A549 (cell line): ENCODE measurements around the gene CLSTN1. TPM values are rescaled to one million over a fixed set of nuclear protein-coding genes. Genes with fewer than 3 reads are reported as not detected.

Source experiments
- ATAC-seq, 2 experiments: fragments of 200-7000 bp in 1 of 2; fragments of >200 bp in 1 of 2; cut with Nextera tagmentation in 1 of 2; cut with Tn5 transposase in 1 of 2; 3 replicates each; pipeline versions ENCODE4 v1.8.0 to v1.9.1; 2018 to 2020; ENCODE audit warnings: mild to moderate bottlenecking in 1 of 2, moderate library complexity in 1 of 2
- CTCF ChIA-PET: fragments of 300-600 bp; sonication (Branson Sonifier 250); formaldehyde crosslinking; extraction: SDS; loops from one replicate; lab custom pipeline; 2021; ENCODE audit warnings: antibody characterized with exemption, inconsistent platforms; lab: Yijun Ruan, JAX
- POLR2A ChIA-PET: fragments of 350-600 bp; formaldehyde crosslinking; extraction: SDS; loops from one replicate; lab custom pipeline; 2021; ENCODE audit warnings: antibody characterized with exemption, inconsistent platforms; lab: Yijun Ruan, JAX
- DNase-seq, 2 experiments: peaks; one replicate each; pipeline versions ENCODE4 v3.0.0 to v3.0.0-alpha.2; 2011 to 2016; ENCODE audit warnings: low read depth in 1 of 2, low spot score in 1 of 2
- FAIRE-seq: peaks from 2 replicates; lab custom pipeline; 2011; peaks lifted over from hg19 to GRCh38; lab: Jason Lieb, UNC
- H3K27ac ChIP-seq, 2 experiments: fragments of >200 bp; sonication (Bioruptor Twin); formaldehyde crosslinking; 3 replicates each; pipeline ENCODE4 v1.5.1; 2016 to 2017
- H3K4me1 ChIP-seq: fragments of >200 bp; sonication (Bioruptor Twin); formaldehyde crosslinking; 3 replicates; pipeline ENCODE4 v1.6.1; 2016
- H3K4me2 ChIP-seq: fragments of >200 bp; sonication (Bioruptor Twin); formaldehyde crosslinking; 3 replicates; pipeline ENCODE4 v1.6.1; 2016
- H3K4me3 ChIP-seq: fragments of >200 bp; sonication (Bioruptor Twin); formaldehyde crosslinking; 3 replicates; pipeline ENCODE4 v1.5.1; 2016
- H3K9me3 ChIP-seq: fragments of >200 bp; sonication (Bioruptor Twin); formaldehyde crosslinking; 3 replicates; pipeline ENCODE4 v1.6.1; 2016
- CHD4 ChIP-seq: fragments of 200-600 bp; sonication (generic); IDR thresholded peaks from 2 replicates; pipeline ENCODE4 v1.6.1; 2016; ENCODE audit warnings: antibody characterized with exemption, mild to moderate bottlenecking, borderline replicate concordance
- FOSB ChIP-seq: fragments of 250-450 bp; sonication (Bioruptor Pico); IDR thresholded peaks from 2 replicates; pipeline ENCODE4 v1.5.0; 2020; ENCODE audit warnings: mild to moderate bottlenecking, moderate library complexity
- FOSL2 ChIP-seq, 2 experiments: fragments of 450-650 bp in 1 of 2; fragments of >200 bp in 1 of 2; sonication (Bioruptor Twin) in 1 of 2; formaldehyde crosslinking; IDR thresholded peaks; 2 replicates each; pipeline versions ENCODE4 v1.5.0 to v1.6.1; 2016 to 2020; ENCODE audit warnings: mild to moderate bottlenecking in 1 of 2, moderate library complexity in 1 of 2
- GATA3 ChIP-seq: IDR thresholded peaks from 2 replicates; pipeline ENCODE4 v1.6.1; 2012; ENCODE audit warnings: borderline replicate concordance
- HOXA7 ChIP-seq: fragments of 250-450 bp; sonication (Bioruptor Pico); IDR thresholded peaks from 2 replicates; pipeline ENCODE4 v1.5.0; 2020; ENCODE audit warnings: mild to moderate bottlenecking, moderate library complexity
- KDM1A ChIP-seq: fragments of 200-600 bp; sonication (generic); IDR thresholded peaks from 2 replicates; pipeline ENCODE4 v1.6.1; 2016; ENCODE audit warnings: low read depth, mild to moderate bottlenecking
- NR3C1 ChIP-seq: fragments of >200 bp; sonication (Bioruptor Twin); formaldehyde crosslinking; IDR thresholded peaks from 3 replicates; pipeline ENCODE4 v1.6.1; 2017
- PHF8 ChIP-seq: fragments of 200-600 bp; sonication (generic); IDR thresholded peaks from 2 replicates; pipeline ENCODE4 v1.6.1; 2016; ENCODE audit warnings: low read depth, mild to moderate bottlenecking, antibody characterized with exemption, moderate library complexity, borderline replicate concordance
- POLR2AphosphoS2 ChIP-seq: conservative IDR thresholded peaks from 2 replicates; pipeline ENCODE4 v1.6.1; 2012; ENCODE audit warnings: low read length, improper control_type of control experiment, inconsistent platforms
- RARB ChIP-seq: fragments of 250-450 bp; sonication (Bioruptor Pico); IDR thresholded peaks from 2 replicates; pipeline ENCODE4 v1.8.0; 2021; ENCODE audit warnings: mild to moderate bottlenecking, moderate library complexity
- RFX5 ChIP-seq: fragments of 450-650 bp; IDR thresholded peaks from 2 replicates; pipeline ENCODE4 v1.7.1; 2014; ENCODE audit warnings: antibody characterized with exemption, mild to moderate bottlenecking, moderate library complexity
- SMC3 ChIP-seq: fragments of >200 bp; sonication (Bioruptor Twin); formaldehyde crosslinking; IDR thresholded peaks from 3 replicates; pipeline ENCODE4 v1.6.1; 2018; ENCODE audit warnings: inconsistent platforms
- SREBF2 ChIP-seq: fragments of 450-650 bp; IDR thresholded peaks from 2 replicates; pipeline ENCODE4 v1.6.1; 2014; ENCODE audit warnings: mild to moderate bottlenecking, moderate library complexity
- TFCP2L1 ChIP-seq: fragments of 250-450 bp; sonication (Bioruptor Pico); IDR thresholded peaks from 2 replicates; pipeline ENCODE4 v1.5.0; 2021; ENCODE audit warnings: mild to moderate bottlenecking
- TP53 ChIP-seq: fragments of 250-450 bp; sonication (Bioruptor Pico); IDR thresholded peaks from 2 replicates; pipeline ENCODE4 v1.5.0; 2021; ENCODE audit warnings: mild to moderate bottlenecking, moderate library complexity
- WGBS: methylation state at CpG from one replicate; pipeline ENCODE4 v1.1.6; 2017; ENCODE audit errors: missing lambda C conversion rate; 5-methylcytosine and 5-hydroxymethylcytosine counted together
- polyA plus RNA-seq, 4 experiments: library from polyadenylated mRNA; depleted of rRNA in 3 of 4; stranded (reverse); fragments of >200 nt; fragmentation: RNase III in 1 of 4; extraction: RNeasy Plus Mini Kit Qiagen cat#74134 plus additional on column Dnase treatment in 1 of 4; gene quantifications; 2 replicates in 3 of 4; 3 replicates in 1 of 4; pipeline ENCODE4 v1.2.3, GENCODE V29; 2011 to 2017
- TF ChIP-seq, protein P1 (sequence below): fragments of 250-450 bp; sonication (Bioruptor Pico); IDR thresholded peaks from 2 replicates; pipeline ENCODE4 v1.5.0; 2020; ENCODE audit warnings: low read depth, mild to moderate bottlenecking, moderate library complexity
- TF ChIP-seq, protein P2 (sequence below): fragments of 250-450 bp; sonication (Bioruptor Pico); IDR thresholded peaks from 2 replicates; pipeline ENCODE4 v1.5.0; 2021; ENCODE audit warnings: mild to moderate bottlenecking, moderate library complexity, borderline replicate concordance
- TF ChIP-seq, protein P3 (sequence below): IDR thresholded peaks from 2 replicates; pipeline ENCODE4 v1.6.1; 2012
- TF ChIP-seq, protein P4 (sequence below): fragments of >200 bp; sonication (Bioruptor Twin); formaldehyde crosslinking; IDR thresholded peaks from 2 replicates; pipeline ENCODE4 v1.6.1; 2016
- TF ChIP-seq, protein P5 (sequence below): IDR thresholded peaks from 2 replicates; pipeline ENCODE4 v1.6.1; 2012
- TF ChIP-seq, protein P6 (sequence below): fragments of 200-600 bp; sonication (generic); IDR thresholded peaks from 2 replicates; pipeline ENCODE4 v1.6.1; 2016; ENCODE audit warnings: antibody characterized with exemption, mild to moderate bottlenecking, moderate library complexity

Gene CLSTN1
- polyA plus RNA-seq, 2 of the 4 experiments (the other 2 are of a cell fraction): 27.3 to 56.1 TPM

DNA sequence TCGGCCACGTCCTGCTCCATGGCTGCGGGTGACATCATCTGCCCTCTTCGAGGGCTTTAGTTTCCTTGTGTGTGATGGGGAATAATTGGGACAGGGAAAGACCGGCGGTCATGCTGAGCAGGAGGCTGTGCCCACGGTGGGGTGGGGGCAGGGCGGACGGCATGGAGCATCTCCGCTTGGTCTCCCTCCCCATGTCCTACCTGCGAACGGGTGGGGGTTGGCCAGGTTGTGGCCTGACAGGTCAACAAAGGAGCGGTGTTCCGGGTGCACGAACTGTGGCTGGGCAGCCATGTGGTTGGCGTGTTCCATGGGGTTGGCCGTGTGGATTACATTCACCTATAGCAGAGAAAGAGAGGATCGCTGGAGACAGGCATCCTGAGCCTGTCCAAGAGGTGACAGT lies 92.2 kb downstream of the CLSTN1 start:
- FAIRE-seq (no peak), ATAC-seq (no peak), DNase-seq (no peak)
- Histone ChIP-seq H3K4me2 (no peak overlapping the region), H3K27ac (no peak overlapping the region), H3K4me3 (no peak overlapping the region), H3K9me3 (no peaks in the 10 kb centered on the region), H3K4me1 (no peaks in the 10 kb centered on the region)
- 100% methylated on average over 1 of the region's 18 CpGs for WGBS
- ChIA-PET CTCF (interaction anchor here (0.6 kb wide), 1 partner anchor 129 kb away, joined by 4 read pairs; no protein-coding TSS in a partner anchor), POLR2A (no interaction called here)
- TF ChIP-seq RFX5: no peak
- no peak for TF ChIP-seq FOSL2 (IDR thresholded peaks at IDR 0.05)
- TF ChIP-seq FOSL2 (CRISPR knock-in tag; IDR thresholded peaks at IDR 0.05): no peak
- TF ChIP-seq FOSB (CRISPR knock-in tag): no peak
- TF ChIP-seq RARB (CRISPR knock-in tag): no peak
- TF ChIP-seq, protein P1, sequence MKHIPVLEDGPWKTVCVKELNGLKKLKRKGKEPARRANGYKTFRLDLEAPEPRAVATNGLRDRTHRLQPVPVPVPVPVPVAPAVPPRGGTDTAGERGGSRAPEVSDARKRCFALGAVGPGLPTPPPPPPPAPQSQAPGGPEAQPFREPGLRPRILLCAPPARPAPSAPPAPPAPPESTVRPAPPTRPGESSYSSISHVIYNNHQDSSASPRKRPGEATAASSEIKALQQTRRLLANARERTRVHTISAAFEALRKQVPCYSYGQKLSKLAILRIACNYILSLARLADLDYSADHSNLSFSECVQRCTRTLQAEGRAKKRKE (CRISPR knock-in tag): no peak
- TF ChIP-seq, protein P2, sequence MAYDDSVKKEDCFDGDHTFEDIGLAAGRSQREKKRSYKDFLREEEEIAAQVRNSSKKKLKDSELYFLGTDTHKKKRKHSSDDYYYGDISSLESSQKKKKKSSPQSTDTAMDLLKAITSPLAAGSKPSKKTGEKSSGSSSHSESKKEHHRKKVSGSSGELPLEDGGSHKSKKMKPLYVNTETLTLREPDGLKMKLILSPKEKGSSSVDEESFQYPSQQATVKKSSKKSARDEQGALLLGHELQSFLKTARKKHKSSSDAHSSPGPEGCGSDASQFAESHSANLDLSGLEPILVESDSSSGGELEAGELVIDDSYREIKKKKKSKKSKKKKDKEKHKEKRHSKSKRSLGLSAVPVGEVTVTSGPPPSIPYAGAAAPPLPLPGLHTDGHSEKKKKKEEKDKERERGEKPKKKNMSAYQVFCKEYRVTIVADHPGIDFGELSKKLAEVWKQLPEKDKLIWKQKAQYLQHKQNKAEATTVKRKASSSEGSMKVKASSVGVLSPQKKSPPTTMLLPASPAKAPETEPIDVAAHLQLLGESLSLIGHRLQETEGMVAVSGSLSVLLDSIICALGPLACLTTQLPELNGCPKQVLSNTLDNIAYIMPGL (CRISPR knock-in tag): no peak

DNA sequence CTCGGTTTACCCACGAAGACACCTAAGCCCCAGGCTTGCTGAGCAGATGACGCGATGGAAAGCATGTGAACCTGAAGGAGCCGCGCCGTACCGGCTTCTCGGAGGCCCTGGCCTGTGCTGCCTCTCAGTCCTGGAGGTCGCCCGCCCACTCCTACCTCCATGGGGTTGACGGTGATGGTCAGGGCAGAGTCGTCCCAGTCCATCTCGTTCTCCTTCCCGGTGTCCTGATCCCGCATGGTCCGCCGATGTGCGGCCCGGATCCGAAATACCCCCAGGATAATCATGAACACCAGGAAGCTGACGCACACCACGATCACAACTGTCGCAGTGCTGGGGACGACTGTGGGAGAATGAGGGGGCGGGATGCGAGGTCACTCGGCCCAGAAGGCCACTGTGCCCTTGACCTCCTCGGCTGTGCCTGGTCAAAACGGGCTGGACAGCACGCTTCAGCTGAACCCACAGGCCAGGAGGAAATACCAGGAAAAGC lies 92.7 kb downstream of the CLSTN1 start:
- H3K9me3 ChIP-seq: no peaks in the 10 kb centered on the region
- POLR2A ChIA-PET: no interaction called here
- ATAC-seq (no peak), FAIRE-seq (no peak), DNase-seq (no peak)
- no peak overlapping the region for H3K4me2 ChIP-seq
- H3K4me3 ChIP-seq: no peak overlapping the region
- no peaks in the 10 kb centered on the region for H3K4me1 ChIP-seq
- H3K27ac ChIP-seq: no peak overlapping the region
- CTCF ChIA-PET: no interaction called here
- 96% methylated on average over 20 of the region's 31 CpGs for WGBS
- no peak for TF ChIP-seq RFX5
- no peak for TF ChIP-seq GATA3
- TF ChIP-seq KDM1A: no peak
- TF ChIP-seq, protein P3, sequence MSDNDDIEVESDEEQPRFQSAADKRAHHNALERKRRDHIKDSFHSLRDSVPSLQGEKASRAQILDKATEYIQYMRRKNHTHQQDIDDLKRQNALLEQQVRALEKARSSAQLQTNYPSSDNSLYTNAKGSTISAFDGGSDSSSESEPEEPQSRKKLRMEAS: no peak
- TF ChIP-seq PHF8: no peak
- TF ChIP-seq CHD4: no peak
- TF ChIP-seq TP53 (CRISPR knock-in tag): no peak
- no peak for TF ChIP-seq SREBF2
- no peak for TF ChIP-seq FOSL2 (IDR thresholded peaks at IDR 0.05)
- TF ChIP-seq FOSL2 (CRISPR knock-in tag; IDR thresholded peaks at IDR 0.05): no peak
- TF ChIP-seq, protein P4, sequence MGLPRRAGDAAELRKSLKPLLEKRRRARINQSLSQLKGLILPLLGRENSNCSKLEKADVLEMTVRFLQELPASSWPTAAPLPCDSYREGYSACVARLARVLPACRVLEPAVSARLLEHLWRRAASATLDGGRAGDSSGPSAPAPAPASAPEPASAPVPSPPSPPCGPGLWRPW: no peak
- TF ChIP-seq POLR2AphosphoS2: no peak
- TF ChIP-seq, protein P1 (CRISPR knock-in tag): no peak
- TF ChIP-seq, protein P5, sequence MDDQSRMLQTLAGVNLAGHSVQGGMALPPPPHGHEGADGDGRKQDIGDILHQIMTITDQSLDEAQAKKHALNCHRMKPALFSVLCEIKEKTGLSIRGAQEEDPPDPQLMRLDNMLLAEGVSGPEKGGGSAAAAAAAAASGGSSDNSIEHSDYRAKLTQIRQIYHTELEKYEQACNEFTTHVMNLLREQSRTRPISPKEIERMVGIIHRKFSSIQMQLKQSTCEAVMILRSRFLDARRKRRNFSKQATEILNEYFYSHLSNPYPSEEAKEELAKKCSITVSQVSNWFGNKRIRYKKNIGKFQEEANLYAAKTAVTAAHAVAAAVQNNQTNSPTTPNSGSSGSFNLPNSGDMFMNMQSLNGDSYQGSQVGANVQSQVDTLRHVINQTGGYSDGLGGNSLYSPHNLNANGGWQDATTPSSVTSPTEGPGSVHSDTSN: no peak
- no peak for TF ChIP-seq HOXA7
- no peak for TF ChIP-seq TFCP2L1 (CRISPR knock-in tag)
- TF ChIP-seq NR3C1: no peak
- TF ChIP-seq, protein P6, sequence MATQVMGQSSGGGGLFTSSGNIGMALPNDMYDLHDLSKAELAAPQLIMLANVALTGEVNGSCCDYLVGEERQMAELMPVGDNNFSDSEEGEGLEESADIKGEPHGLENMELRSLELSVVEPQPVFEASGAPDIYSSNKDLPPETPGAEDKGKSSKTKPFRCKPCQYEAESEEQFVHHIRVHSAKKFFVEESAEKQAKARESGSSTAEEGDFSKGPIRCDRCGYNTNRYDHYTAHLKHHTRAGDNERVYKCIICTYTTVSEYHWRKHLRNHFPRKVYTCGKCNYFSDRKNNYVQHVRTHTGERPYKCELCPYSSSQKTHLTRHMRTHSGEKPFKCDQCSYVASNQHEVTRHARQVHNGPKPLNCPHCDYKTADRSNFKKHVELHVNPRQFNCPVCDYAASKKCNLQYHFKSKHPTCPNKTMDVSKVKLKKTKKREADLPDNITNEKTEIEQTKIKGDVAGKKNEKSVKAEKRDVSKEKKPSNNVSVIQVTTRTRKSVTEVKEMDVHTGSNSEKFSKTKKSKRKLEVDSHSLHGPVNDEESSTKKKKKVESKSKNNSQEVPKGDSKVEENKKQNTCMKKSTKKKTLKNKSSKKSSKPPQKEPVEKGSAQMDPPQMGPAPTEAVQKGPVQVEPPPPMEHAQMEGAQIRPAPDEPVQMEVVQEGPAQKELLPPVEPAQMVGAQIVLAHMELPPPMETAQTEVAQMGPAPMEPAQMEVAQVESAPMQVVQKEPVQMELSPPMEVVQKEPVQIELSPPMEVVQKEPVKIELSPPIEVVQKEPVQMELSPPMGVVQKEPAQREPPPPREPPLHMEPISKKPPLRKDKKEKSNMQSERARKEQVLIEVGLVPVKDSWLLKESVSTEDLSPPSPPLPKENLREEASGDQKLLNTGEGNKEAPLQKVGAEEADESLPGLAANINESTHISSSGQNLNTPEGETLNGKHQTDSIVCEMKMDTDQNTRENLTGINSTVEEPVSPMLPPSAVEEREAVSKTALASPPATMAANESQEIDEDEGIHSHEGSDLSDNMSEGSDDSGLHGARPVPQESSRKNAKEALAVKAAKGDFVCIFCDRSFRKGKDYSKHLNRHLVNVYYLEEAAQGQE: no peak
- TF ChIP-seq SMC3: no peak
